Osteocyte (in vitro differentiated cells): ENCODE measurements around the gene TRPM3. TPM values are rescaled to one million over a fixed set of nuclear protein-coding genes. Genes with fewer than 3 reads are reported as not detected.

ENCODE experiments used
- DNase-seq: peaks from one replicate; pipeline ENCODE4 v3.0.0; 2021; ENCODE audit warnings: mixed read lengths; ENCODE audit not compliant: unreplicated experiment; ENCODE audit errors: extremely low spot score
- H3K27ac Mint-ChIP-seq: one replicate; pipeline ENCODE4 v1.8.0; 2021; ENCODE audit warnings: mild to moderate bottlenecking, mixed read lengths; ENCODE audit not compliant: unreplicated experiment
- H3K27me3 Mint-ChIP-seq: one replicate; pipeline ENCODE4 v1.8.0; 2021; ENCODE audit warnings: mixed read lengths; ENCODE audit not compliant: unreplicated experiment
- H3K36me3 Mint-ChIP-seq: one replicate; pipeline ENCODE4 v1.8.0; 2021; ENCODE audit warnings: mixed read lengths; ENCODE audit not compliant: unreplicated experiment
- H3K4me1 Mint-ChIP-seq: one replicate; pipeline ENCODE4 v1.8.0; 2021; ENCODE audit warnings: mixed read lengths; ENCODE audit not compliant: unreplicated experiment
- H3K4me3 Mint-ChIP-seq: one replicate; pipeline ENCODE4 v1.8.0; 2021; ENCODE audit warnings: mild to moderate bottlenecking, moderate library complexity, mixed read lengths; ENCODE audit not compliant: unreplicated experiment
- H3K9me3 Mint-ChIP-seq: one replicate; pipeline ENCODE4 v1.8.0; 2021; ENCODE audit warnings: mixed read lengths; ENCODE audit not compliant: unreplicated experiment
- total RNA-seq: library from RNA; stranded (reverse); gene quantifications from 2 replicates; pipeline ENCODE4 v1.2.1, GENCODE V29; 2021
- TF ChIP-seq, protein P1 (sequence below): fragments of 200-600 bp; sonication (generic); IDR thresholded peaks from 2 replicates; pipeline ENCODE4 v1.5.0; 2021; ENCODE audit warnings: antibody characterized with exemption, mild to moderate bottlenecking, moderate library complexity

The TRPM3 gene
- total RNA-seq, 1 donor from 2014 or later = 0.05 TPM

DNA sequence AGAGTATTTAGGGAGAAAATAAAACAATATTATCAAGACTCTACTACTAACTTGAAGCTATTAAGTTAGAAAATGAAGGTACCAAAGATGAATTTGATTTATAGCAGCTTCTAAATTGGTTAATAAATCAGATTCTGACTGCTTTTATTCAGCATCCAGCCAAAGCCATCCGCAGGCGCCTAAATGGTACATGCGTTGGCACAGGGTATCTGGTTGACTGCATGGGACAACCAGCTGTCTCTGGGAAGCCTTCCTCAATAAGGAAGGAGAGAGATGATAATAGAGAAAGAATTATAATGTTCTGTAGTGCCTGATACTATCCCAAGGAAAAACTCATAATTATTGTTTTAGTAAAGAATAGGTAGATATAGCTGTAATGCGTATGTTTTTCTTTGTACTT is 9.1 kb upstream of the TRPM3 start:
- no peak overlapping the region for H3K4me3 Mint-ChIP-seq
- H3K27me3 Mint-ChIP-seq = peaks cover 10% of the 10 kb centered on the region
- no peaks in the 10 kb centered on the region for H3K36me3 Mint-ChIP-seq
- TF ChIP-seq, protein P1, sequence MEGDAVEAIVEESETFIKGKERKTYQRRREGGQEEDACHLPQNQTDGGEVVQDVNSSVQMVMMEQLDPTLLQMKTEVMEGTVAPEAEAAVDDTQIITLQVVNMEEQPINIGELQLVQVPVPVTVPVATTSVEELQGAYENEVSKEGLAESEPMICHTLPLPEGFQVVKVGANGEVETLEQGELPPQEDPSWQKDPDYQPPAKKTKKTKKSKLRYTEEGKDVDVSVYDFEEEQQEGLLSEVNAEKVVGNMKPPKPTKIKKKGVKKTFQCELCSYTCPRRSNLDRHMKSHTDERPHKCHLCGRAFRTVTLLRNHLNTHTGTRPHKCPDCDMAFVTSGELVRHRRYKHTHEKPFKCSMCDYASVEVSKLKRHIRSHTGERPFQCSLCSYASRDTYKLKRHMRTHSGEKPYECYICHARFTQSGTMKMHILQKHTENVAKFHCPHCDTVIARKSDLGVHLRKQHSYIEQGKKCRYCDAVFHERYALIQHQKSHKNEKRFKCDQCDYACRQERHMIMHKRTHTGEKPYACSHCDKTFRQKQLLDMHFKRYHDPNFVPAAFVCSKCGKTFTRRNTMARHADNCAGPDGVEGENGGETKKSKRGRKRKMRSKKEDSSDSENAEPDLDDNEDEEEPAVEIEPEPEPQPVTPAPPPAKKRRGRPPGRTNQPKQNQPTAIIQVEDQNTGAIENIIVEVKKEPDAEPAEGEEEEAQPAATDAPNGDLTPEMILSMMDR = no peak
- H3K27ac Mint-ChIP-seq = no peak overlapping the region
- no peaks in the 10 kb centered on the region for H3K9me3 Mint-ChIP-seq
- no peaks in the 10 kb centered on the region for H3K4me1 Mint-ChIP-seq
- DNase-seq = no peak

DNA sequence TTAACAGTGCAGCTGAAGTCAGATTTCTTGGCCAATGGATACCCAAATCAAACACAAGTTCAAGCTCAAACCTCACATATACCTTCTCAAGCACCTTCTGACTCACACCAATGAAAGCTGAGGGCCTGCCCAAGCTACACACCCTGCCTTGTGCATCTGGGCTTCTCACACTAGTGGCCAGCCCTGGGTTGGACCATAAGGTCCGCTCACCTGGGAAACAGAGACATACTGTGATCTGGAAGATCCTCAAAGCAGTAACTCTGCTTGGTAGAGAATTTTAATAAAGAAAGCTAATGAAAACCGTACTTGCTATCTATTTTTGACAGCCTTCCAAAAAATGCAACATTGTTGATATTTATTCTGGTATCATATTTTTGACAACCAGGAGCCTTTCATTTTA is 7.4 kb upstream of the TRPM3 start:
- TF ChIP-seq, protein P1 = no peak
- Mint-ChIP-seq H3K27ac (no peak overlapping the region), H3K36me3 (no peaks in the 10 kb centered on the region), H3K4me1 (no peaks in the 10 kb centered on the region), H3K27me3 (peaks cover 13% of the 10 kb centered on the region), H3K9me3 (no peaks in the 10 kb centered on the region), H3K4me3 (no peak overlapping the region)
- no peak for DNase-seq

DNA sequence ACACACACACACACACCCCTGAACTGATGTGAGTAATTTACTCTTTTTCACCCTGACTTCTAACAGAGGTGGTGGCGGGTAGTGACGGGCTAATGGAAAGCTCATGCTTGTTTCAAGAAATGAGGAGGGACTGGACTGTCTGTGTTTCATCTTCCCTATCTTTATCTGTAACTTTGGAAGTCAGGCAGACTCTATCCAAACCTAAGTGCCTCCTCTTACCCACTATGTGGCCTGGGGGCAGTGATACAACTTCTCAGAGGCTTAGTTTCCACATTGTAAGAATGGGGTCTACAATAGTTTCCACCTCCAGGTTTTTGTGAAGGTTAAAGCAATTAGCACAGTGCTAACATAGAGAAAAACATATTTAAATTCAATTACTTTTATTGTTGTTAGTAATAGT is 5.9 kb upstream of the TRPM3 start:
- H3K9me3 Mint-ChIP-seq = no peaks in the 10 kb centered on the region
- H3K27ac Mint-ChIP-seq = no peak overlapping the region
- no peak overlapping the region for H3K4me3 Mint-ChIP-seq
- H3K27me3 Mint-ChIP-seq = peaks cover 20% of the 10 kb centered on the region
- TF ChIP-seq, protein P1 = no peak
- H3K36me3 Mint-ChIP-seq = no peaks in the 10 kb centered on the region
- H3K4me1 Mint-ChIP-seq = no peaks in the 10 kb centered on the region
- no peak for DNase-seq

DNA sequence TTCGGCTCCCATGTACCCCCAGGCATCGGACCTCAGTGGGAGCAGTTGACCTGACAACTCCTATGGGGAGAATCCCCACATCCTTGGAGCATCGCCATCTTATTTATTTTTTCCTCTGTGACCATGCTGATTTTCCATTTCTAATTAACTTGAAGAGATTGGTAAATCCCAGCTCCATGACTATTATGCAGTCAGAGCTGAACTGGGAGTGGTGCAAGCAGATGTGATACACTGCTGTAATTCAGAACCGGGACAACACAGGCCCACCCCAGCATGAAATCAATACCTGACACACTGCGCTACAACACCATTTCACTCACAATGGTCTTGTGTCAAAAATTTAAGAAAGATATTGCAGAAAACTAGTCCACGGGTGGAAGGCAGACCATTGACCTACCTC is 1.0 kb upstream of the TRPM3 start:
- Mint-ChIP-seq H3K36me3 (no peaks in the 10 kb centered on the region), H3K27ac (no peak overlapping the region), H3K4me3 (no peak overlapping the region), H3K27me3 (peaks cover 48% of the 10 kb centered on the region), H3K9me3 (no peaks in the 10 kb centered on the region), H3K4me1 (no peaks in the 10 kb centered on the region)
- TF ChIP-seq, protein P1 = no peak
- DNase-seq = no peak

DNA sequence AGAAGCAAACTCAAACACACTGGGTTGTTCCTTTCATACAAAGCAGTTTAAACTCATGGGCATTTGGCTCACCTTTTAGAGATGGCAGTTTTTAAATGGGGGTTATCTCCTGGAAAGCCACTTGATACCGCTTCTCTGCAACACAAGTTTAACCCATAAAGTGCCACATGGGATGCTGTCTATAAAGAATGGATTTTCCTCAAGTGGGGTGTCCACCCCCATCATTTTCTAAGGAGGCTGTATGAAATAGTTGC is 528 bp upstream of the TRPM3 start:
- H3K4me1 Mint-ChIP-seq = no peaks in the 10 kb centered on the region
- no peaks in the 10 kb centered on the region for H3K9me3 Mint-ChIP-seq
- no peak overlapping the region for H3K27ac Mint-ChIP-seq
- TF ChIP-seq, protein P1 = no peak
- no peak overlapping the region for H3K4me3 Mint-ChIP-seq
- H3K27me3 Mint-ChIP-seq = peaks cover 48% of the 10 kb centered on the region
- no peak for DNase-seq
- no peaks in the 10 kb centered on the region for H3K36me3 Mint-ChIP-seq
